ENCODE data around the gene DNAH17. TPM values are rescaled to one million over a fixed set of nuclear protein-coding genes. Genes with fewer than 3 reads are reported as not detected.

DNAH17 gene
- total RNA-seq, 1 experiment from 2014 or later: 0.69 TPM

DNA sequence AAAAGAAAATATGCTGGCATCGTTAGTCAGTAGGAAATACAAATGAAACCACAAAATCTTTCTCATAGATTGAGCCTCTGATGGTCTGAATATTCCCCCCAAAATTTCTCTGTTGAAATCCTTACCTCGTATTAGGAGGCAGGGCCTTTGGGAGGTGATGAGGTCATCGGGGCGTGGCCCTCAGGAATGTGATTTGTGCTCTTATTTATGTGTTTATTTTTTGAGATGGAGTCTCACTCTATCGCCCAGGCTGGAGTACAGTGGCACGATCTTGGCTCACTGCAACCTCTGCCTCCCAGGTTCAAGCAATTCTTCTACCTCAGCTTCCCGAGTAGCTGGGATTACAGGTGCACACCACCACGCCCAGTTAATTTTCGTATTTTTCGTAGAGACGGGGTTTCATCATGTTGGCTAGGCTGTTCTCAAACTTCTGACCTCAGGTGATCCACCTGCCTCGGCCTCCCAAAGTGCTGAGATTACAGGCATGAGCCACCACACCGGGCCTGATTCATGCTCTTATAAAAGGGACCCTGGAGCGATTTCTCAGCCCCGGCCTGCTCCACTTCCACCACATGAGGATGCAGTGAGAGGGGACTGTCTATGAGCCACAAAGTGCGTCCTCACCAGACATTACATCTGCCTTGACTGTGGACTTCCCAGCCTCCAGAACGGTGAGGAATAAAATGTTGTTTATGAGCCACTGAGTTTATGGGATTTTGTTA is 53.1 kb downstream of the DNAH17 start:
- TF ChIP-seq SIN3A (IDR thresholded peaks at IDR 0.05; ENCODE audit: low read depth) (no peak), EZH2phosphoT487 (IDR thresholded peaks at IDR 0.05; ENCODE audit: borderline replicate concordance) (no peak)
- DNase-seq (ENCODE audit: low read depth, low spot score): no peak
- Histone ChIP-seq H3K27ac (ENCODE audit: low read depth, low read length) (no peak overlapping the region), H3K9ac (ENCODE audit: low read length) (no peak overlapping the region), H4K20me1 (ENCODE audit: insufficient read depth) (no peaks in the 10 kb centered on the region), H3K9me3 (ENCODE audit: control insufficient read depth in 1 of 2, insufficient read depth in 1 of 2, low read depth in 1 of 2, low read length in 2 of 2) (no peaks in the 10 kb centered on the region), H3K4me1 (ENCODE audit: control insufficient read depth in 1 of 2, insufficient read depth in 2 of 2, low read length in 2 of 2) (peaks cover 4 to 8% of the 10 kb centered on the region in 2 experiments; a peak in 3 of 4 replicates), H3K27me3 (ENCODE audit: insufficient read depth, low read length) (no peaks in the 10 kb centered on the region), H3K9me2 (ENCODE audit: insufficient read depth) (no peaks in the 10 kb centered on the region), H3K4me3 (replicated peaks in 1 of 2; ENCODE audit: low read depth in 1 of 2, low read length in 2 of 2) (no peak overlapping the region), H3K36me3 (ENCODE audit: control insufficient read depth in 1 of 2, insufficient read depth in 2 of 2, low read length in 2 of 2) (no peaks in the 10 kb centered on the region), H3K4me2 (ENCODE audit: low read length) (peak overlapping the region; percentile 33), H2AFZ (ENCODE audit: low read depth, low read length, poor library complexity, severe bottlenecking) (no peak overlapping the region), H3K79me2 (ENCODE audit: insufficient read depth, low read length) (no peaks in the 10 kb centered on the region)
- CTCF ChIA-PET: interaction anchor here (1.1 kb wide), 1 partner anchor 184 kb away, joined by 3 read pairs; no protein-coding TSS in a partner anchor
- ATAC-seq: peak; percentile 34; the same call in 1 of the 2 replicates
- POLR2A ChIA-PET: no interaction called here
- intact Hi-C loops (cut with micrococcal nuclease): no loop called here
- RAD21 ChIA-PET (ENCODE audit: low non-redundant PET in 1 of 2, low total read pairs in 2 of 2, uncharacterized antibody in 2 of 2, unreplicated experiment in 2 of 2): no interaction called here
- no TSS peak for BruUV-seq (replicated peaks)

DNA sequence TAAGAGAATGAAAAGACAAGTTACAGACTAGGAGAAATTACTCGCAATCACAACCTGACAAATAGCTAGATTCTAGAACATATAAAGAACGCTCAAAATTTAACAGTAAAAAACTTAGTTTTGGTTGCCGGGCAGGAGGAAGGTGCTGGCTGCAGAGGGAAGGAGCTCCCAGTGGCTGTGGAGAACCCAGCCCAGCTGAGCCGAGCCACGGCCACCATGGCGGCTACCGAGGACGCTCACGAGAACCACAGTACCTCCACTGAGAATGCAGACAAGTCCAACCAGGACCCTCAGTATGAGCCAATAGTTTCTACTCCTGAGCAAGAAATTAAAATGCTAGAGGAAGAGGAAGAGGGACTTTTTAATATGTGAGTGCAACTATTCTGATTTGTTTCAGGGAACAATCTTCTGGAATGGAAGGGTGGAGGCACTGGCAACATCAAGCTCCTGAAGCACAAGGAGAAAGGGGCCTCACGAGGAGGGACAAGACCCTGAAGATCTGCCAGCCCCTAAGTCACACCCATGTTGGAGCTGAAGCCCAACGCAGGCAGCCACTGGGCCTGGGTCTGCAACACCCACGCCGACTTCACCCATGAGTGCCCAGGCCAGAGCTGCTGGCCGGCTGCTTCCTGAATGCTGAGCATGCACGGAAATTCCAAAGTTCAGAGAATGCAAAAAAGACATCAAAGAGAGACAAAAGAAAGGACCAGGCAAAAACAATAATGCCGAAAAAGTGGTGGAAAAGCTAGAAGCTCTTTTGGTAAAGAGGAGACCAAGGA is 55.0 kb downstream of the DNAH17 start:
- no peaks in the 10 kb centered on the region for H3K9me2 ChIP-seq (ENCODE audit: insufficient read depth)
- H2AFZ ChIP-seq (ENCODE audit: low read depth, low read length, poor library complexity, severe bottlenecking): no peak overlapping the region
- H3K27me3 ChIP-seq (ENCODE audit: insufficient read depth, low read length): no peaks in the 10 kb centered on the region
- ChIA-PET POLR2A (no interaction called here), RAD21 (ENCODE audit: low non-redundant PET in 1 of 2, low total read pairs in 2 of 2, uncharacterized antibody in 2 of 2, unreplicated experiment in 2 of 2) (no interaction called here), CTCF (no interaction called here)
- intact Hi-C loops (cut with micrococcal nuclease): no loop called here
- DNase-seq (ENCODE audit: low read depth, low spot score) (no peak), ATAC-seq (no peak)
- no peaks in the 10 kb centered on the region for H3K36me3 ChIP-seq (ENCODE audit: control insufficient read depth in 1 of 2, insufficient read depth in 2 of 2, low read length in 2 of 2)
- no peak overlapping the region for H3K4me3 ChIP-seq (replicated peaks in 1 of 2; ENCODE audit: low read depth in 1 of 2, low read length in 2 of 2)
- H3K4me2 ChIP-seq (ENCODE audit: low read length): no peak overlapping the region
- no TSS peak for BruUV-seq (replicated peaks)
- H3K27ac ChIP-seq (ENCODE audit: low read depth, low read length): no peak overlapping the region
- H3K9ac ChIP-seq (ENCODE audit: low read length): no peak overlapping the region
- H3K79me2 ChIP-seq (ENCODE audit: insufficient read depth, low read length): no peaks in the 10 kb centered on the region
- peaks cover 4 to 8% of the 10 kb centered on the region in 2 experiments; a peak in 3 of 4 replicates for H3K4me1 ChIP-seq (ENCODE audit: control insufficient read depth in 1 of 2, insufficient read depth in 2 of 2, low read length in 2 of 2)
- no peaks in the 10 kb centered on the region for H3K9me3 ChIP-seq (ENCODE audit: control insufficient read depth in 1 of 2, insufficient read depth in 1 of 2, low read depth in 1 of 2, low read length in 2 of 2)
- H4K20me1 ChIP-seq (ENCODE audit: insufficient read depth): no peaks in the 10 kb centered on the region
- no peak for TF ChIP-seq YY1 (IDR thresholded peaks at IDR 0.05; ENCODE audit: extremely low read depth, insufficient replicate concordance, low read depth, low read length)
- no peak for TF ChIP-seq RAD21 (IDR thresholded peaks at IDR 0.05; ENCODE audit: low read depth)
- no peak for TF ChIP-seq REST (IDR thresholded peaks at IDR 0.05; ENCODE audit: low read depth)
- TF ChIP-seq CEBPB (IDR thresholded peaks at IDR 0.05; ENCODE audit: low read depth): no peak
- TF ChIP-seq FOSL1 (IDR thresholded peaks at IDR 0.05; ENCODE audit: low read depth): no peak
- TF ChIP-seq SIN3A (IDR thresholded peaks at IDR 0.05; ENCODE audit: low read depth): no peak

All from HCT116 (cell line).